ENCODE results near the gene ARID1B. TPM values are rescaled to one million over a fixed set of nuclear protein-coding genes. Genes with fewer than 3 reads are reported as not detected.

Gene ARID1B
- total and polyA plus RNA-seq, 2 of the 13 experiments (the other 11 are each of a cell fraction or from before 2014, with no cell fraction given): 20.1 to 32.6 TPM

DNA sequence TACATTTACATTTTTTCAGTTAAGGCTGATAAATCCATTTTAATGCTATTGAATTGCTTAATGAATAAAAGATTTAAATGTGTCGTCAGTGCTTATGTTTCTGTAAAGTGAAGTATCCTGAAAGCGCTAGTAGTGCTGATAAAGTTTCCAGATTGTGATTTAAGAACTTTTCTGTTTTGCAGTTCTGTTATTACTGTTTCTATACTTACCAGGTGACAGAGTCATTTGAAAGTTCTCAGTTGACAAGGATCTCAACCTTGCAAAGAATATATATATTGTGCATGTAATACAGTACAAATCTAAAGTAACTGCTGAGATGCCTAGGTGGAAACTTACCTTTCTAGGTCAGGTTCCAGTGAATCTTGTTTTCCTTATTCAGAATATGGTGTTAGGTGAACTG lies 201.8 kb downstream of the ARID1B start:
- Histone ChIP-seq H3K79me2 (ENCODE audit: insufficient read depth, low read length) (peaks cover 57% of the 10 kb centered on the region), H3K9me3 (ENCODE audit: low read length) (no peaks in the 10 kb centered on the region), H4K20me1 (ENCODE audit: insufficient read depth, low read length) (peaks cover 5% of the 10 kb centered on the region; the same call in 1 of the 2 replicates), H3K27me3 (ENCODE audit: control insufficient read depth in 1 of 2, insufficient read depth in 2 of 2, low read length in 2 of 2) (no peaks in the 10 kb centered on the region), H3K4me2 (ENCODE audit: low read depth, low read length) (no peak overlapping the region), H3K36me3 (replicated peaks in 1 of 2; ENCODE audit: control insufficient read depth in 1 of 2, insufficient read depth in 2 of 2, low read length in 2 of 2) (no peaks in the 10 kb centered on the region), H3K9ac (ENCODE audit: insufficient read depth, low read depth, low read length) (no peak overlapping the region), H3K27ac (ENCODE audit: extremely low read length, insufficient read depth, low read length) (no peak overlapping the region), H3K4me3 (replicated peaks in 1 of 3; ENCODE audit: insufficient read depth in 1 of 3, low read depth in 2 of 3, low read length in 3 of 3) (no peak overlapping the region), H3K4me1 (ENCODE audit: insufficient read depth, low read length) (no peaks in the 10 kb centered on the region), H2AFZ (ENCODE audit: low read length) (no peak overlapping the region)
- no peak for FAIRE-seq
- DNase-seq (ENCODE audit: low spot score): no peak
- ATAC-seq: no peak
- in situ Hi-C loops (cut with HindIII; ENCODE audit: extremely low pct_ligation_motif_present, low pct_unique_long_range_greater_than_20kb) (no loop called here), intact Hi-C loops (cut with micrococcal nuclease; ENCODE audit: unreplicated experiment) (no loop called here)
- ChIA-PET POLR2A (no interaction called here), CTCF (ENCODE audit: low intra/inter-chr PET ratio, low total read pairs) (no interaction called here)
- WGBS (ENCODE audit: low lambda C conversion rate): 98% methylated on average over 2 of the region's 2 CpGs
- BruUV-seq (replicated peaks): no TSS peak
- TF ChIP-seq ZNF607 (CRISPR knock-in tag; IDR thresholded peaks at IDR 0.05; ENCODE audit: borderline replicate concordance) (no peak), TAF1 (CRISPR knock-in tag; IDR thresholded peaks at IDR 0.05) (no peak), DR1 (CRISPR knock-in tag; IDR thresholded peaks at IDR 0.05) (no peak), ZMYM3 (CRISPR knock-in tag; IDR thresholded peaks at IDR 0.05) (no peak), REST (IDR thresholded peaks at IDR 0.05; ENCODE audit: borderline replicate concordance in 1 of 2, low read depth in 1 of 2, low read length in 2 of 2) (no peak), JDP2 (CRISPR knock-in tag; IDR thresholded peaks at IDR 0.05; ENCODE audit: borderline replicate concordance) (no peak), ZBTB10 (CRISPR knock-in tag; IDR thresholded peaks at IDR 0.05; ENCODE audit: borderline replicate concordance) (no peak), SOX13 (IDR thresholded peaks at IDR 0.05) (no peak), SOX13 (CRISPR knock-in tag; conservative IDR thresholded peaks at IDR 0.05 in 1 of 2, IDR thresholded peaks at IDR 0.05 in 1 of 2) (no peak), CEBPG (CRISPR knock-in tag; IDR thresholded peaks at IDR 0.05) (no peak), BCL3 (CRISPR knock-in tag; IDR thresholded peaks at IDR 0.05) (no peak), FOSL1 (CRISPR knock-in tag; IDR thresholded peaks at IDR 0.05; ENCODE audit: borderline replicate concordance) (no peak), EHMT2 (IDR thresholded peaks at IDR 0.05; ENCODE audit: borderline replicate concordance, low read depth, low read length) (no peak), GMEB2 (CRISPR knock-in tag; IDR thresholded peaks at IDR 0.05; ENCODE audit: low read depth) (no peak), IRF2 (CRISPR knock-in tag; IDR thresholded peaks at IDR 0.05) (no peak), MTF2 (CRISPR knock-in tag; IDR thresholded peaks at IDR 0.05; ENCODE audit: borderline replicate concordance) (no peak)
